Epidermal melanocyte (primary cell): Measurements from ENCODE around the gene GDPD2.

Experiments used
- DNase-seq: peaks from one replicate; pipeline ENCODE4 v3.0.0; 2011; ENCODE audit warnings: low spot score; ENCODE audit not compliant: insufficient read length

Gene GDPD2

DNA sequence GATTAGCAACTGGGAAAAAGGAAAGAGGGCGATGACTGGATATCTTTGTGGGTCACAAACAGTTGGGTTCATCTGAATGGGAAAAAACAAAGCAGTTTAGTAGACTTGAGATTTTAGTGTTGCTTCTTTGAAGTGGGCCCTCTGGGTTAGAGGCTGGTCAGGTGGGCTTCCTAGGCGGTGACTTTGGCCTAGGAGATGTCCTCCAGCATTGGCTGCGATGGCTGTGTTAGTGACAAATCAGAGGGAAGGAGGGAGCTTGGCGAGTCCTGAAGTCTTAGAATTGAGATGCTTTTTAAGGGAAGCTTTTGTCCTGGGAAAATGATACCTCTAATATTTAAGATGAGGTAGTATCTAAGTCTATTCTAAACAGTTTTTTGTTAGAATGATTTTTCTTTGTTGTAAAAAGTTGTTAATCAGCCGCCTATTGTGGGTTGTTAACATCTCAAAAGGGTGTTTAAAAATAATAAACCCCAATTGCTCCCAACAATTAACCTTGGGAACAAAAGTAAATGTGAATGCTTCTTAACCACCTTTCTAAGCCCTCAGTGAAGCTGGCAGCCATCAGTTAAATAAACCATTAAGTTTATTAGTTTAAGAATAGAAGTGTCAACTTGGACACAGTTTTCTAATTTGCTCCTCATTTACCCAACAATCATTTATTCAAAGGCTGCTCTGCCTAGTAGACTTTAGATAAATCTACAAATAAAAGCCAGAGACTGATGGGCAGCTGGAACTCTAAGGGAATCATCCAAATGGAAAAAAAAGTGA lies 53.2 kb downstream of the GDPD2 start:
- no peak for DNase-seq

DNA sequence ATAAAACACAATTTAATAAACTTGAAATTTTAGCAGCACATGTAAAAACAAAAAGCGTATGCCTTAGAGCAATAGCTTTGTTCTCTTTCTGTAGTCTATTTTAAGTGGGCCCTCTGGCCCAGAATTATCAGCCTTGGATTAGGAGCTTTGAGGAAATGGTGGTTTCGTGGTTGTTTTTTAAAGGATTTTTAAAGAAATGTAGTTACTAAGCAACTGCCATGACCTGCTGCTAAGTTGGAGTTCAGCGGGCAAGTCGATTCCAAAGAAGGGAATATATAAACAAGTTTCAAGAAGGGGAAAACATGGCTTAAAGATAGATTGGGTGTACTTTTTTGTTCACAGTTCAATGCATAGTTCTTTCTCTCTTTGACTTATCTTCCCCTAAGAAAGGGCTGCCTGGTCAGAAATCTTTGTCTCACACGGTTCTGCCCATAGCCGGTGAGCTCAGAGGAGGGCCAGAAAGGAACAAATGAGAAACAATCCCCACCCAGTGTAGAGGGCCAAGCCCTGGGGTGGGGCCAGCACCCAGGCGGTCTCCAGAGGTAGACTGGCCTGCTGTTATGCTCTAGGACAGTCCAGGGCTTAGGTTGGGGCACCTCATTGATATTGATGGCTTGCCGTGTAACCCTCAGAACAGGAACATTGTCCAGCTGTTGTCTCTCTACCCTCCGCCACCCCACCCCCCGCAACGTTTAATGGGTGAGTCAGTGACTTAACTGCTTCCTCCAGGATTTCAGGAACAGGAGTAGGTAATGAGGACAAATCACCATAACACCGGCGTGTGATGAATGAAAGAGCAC lies 54.0 kb downstream of the GDPD2 start:
- DNase-seq = no peak

GRCh38 chrX:70477734-70478075 lies 54.6 kb downstream of the GDPD2 start:
- DNase-seq = no peak

- DNase-seq = no peak
Measured at GRCh38 chrX:70478526-70479245, 55.6 kb downstream of the GDPD2 start.

DNA sequence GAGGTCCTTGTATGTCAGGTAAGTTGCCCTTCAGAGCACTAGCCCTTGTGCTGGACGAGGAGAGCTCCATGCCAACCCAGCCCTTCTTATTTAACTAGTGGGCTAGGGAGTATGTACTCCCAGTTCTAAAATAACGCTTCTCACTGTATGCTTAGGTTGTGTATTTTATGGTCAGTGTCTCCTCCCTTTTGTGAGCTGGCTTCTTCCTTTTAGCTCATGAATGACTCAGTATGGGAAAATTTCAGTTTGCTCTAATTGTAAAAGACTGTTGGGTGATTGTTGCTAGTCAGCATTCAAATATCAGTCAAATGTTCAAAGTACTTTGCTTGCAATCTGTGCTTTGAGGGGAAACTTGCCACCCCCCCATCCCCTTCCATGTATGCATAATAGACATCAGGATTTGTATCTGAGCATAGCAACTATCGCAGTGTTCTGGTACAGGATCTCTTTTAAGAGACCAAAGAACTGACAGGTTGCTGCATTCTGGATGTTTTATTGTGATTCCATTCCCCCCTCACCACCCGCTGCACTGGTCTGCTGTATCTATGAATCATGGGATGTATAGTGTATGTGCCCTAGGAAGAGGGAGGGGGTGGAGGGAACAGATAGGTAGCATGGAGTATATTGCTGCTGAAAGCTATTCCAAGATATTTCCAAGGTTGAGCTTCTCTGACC lies 56.3 kb downstream of the GDPD2 start:
- DNase-seq = no peak

DNA sequence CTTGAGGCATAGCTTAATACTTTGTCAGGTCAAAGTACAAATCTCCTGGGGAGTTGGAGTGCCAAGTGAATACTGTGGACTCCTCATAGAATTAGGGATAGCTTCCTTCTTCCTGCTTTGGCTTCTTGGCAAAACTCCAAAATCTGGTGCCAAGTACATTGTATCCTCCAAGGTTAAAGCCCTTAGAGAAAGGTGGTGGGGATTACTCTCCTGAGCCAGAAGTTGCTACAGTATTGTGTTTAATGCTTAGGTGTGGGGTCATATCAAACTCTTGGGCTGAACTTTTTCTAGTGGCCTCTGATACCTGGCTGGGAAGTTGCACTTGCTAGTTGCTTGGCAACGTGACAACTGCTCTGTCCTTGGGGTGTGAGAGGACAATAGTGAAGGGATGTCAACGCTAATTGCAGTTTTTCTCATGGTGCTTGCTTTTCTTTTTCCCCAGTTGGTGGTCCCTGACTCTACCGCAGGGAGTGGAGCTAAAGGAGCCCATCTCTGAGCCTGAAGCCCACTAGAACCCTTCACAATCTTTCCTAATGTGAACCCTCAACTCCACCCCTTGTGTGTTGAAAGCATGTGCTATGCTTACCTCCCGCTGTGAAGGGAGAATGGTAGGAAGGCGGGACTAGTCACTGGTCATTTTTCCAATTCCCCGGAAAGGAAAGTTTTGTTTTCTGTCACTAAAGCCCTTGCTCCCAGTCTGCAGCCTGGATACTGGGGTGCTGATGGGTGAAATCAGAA lies 57.0 kb downstream of the GDPD2 start:
- DNase-seq = no peak

DNA sequence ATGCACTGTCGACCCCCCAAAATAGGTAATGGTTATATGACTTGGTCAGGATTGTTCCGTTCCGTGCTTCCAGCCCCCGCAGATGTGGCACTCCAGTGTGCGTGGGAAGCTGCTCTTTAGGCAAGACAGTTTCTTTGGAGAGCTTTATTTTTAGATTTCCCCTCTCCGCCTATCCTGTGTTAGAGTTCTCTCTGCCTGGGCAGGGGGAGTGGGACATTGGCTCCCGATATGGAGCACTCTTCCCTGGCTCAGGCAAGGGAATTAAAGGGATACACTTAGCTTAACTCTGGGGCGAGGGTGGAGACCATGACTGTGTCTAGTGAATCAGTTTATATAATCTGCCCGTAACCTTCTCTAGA lies 57.5 kb downstream of the GDPD2 start:
- DNase-seq = no peak

DNA sequence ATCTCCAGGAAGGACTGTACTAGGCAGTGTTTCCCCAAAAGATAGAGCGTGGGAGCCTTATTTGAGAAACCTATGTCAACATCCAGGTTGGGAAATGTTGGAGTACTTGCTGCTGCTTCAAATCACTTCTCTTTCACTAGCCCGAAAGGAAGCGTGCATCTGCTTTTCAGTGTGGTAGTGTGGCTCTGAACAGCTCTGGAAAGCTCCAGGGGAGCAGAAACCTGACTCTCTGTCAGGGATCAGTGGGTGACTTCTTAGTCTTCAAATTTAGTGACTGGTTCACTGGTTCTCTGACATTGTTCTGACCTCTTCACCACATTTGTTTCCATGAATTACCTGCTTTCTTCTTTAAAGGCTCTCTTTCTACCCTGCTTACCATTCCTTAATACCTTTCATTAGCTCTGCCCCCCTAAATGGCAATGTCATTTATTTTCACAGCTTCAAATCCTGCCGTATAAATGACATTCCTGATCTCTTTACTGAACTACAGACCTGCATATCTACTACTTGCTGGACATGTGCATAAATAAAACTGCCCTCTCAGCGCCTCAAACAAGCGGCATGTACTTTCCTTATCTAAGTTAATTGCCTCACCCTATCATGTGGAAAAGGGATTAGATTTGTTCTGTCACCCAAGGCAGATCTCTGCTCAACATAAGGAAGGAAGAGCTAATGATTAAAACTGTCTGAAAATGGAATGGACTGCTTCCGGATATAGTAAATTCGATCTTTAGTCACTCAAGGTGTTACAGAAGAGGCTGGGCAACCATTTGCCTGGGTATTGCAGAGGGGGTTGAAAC lies 58.6 kb downstream of the GDPD2 start:
- no peak for DNase-seq

DNA sequence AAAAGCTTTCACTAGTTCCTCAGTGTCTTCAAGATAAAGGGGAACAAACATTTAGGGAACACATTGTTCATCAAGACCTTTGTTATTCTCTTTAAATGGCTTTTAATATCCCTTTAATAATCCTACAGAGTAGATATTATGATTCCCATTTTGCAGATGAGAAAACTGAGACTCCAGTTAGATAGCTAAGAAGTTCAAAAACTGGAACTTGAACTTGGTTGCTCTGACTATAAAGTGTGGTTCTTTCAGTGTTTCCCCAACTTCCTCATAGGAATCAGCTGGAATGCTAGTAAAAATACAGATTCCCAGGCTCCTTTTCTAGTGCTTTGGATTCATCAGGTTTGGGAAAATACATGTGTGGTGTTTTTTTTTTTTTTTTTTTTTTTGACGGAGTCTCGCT lies 59.2 kb downstream of the GDPD2 start:
- DNase-seq = no peak
